SK-MEL-5 (cell line): ENCODE results near the gene MICU2. TPM values are rescaled to one million over a fixed set of nuclear protein-coding genes. Genes with fewer than 3 reads are reported as not detected.

Experiments used
- DNase-seq: peaks from one replicate; pipeline ENCODE4 v3.0.0-alpha.2; 2016; ENCODE audit warnings: low read depth, low spot score
- in situ Hi-C: cut with HindIII; loops from 2 replicates; pipeline ENCODE4 v1.10.0; 2016; ENCODE audit warnings: low sequenced_read_pairs, high pct_unique_total_duplicates, low pct_unique_long_range_greater_than_20kb
- polyA plus RNA-seq, 2 experiments: library from polyadenylated mRNA; depleted of rRNA; stranded (reverse); fragments of >200 nt; gene quantifications; 2 replicates each; pipeline ENCODE4 v1.2.3, GENCODE V29; 2015
- total RNA-seq: library from RNA; depleted of rRNA; stranded (reverse); fragments of >200 nt; shearing (Covaris generic); gene quantifications from 2 replicates; pipeline ENCODE4 v1.2.3, GENCODE V29; 2014; rRNA removed

The MICU2 gene, protein sequence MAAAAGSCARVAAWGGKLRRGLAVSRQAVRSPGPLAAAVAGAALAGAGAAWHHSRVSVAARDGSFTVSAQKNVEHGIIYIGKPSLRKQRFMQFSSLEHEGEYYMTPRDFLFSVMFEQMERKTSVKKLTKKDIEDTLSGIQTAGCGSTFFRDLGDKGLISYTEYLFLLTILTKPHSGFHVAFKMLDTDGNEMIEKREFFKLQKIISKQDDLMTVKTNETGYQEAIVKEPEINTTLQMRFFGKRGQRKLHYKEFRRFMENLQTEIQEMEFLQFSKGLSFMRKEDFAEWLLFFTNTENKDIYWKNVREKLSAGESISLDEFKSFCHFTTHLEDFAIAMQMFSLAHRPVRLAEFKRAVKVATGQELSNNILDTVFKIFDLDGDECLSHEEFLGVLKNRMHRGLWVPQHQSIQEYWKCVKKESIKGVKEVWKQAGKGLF
- total RNA-seq, result 65.3 and 66.9 TPM in 2 replicates
- polyA plus RNA-seq (2015; cell fraction: cytosol; rRNA removed), result 64.9 and 75.1 TPM in 2 replicates
- polyA plus RNA-seq (2015; cell fraction: nucleus; rRNA removed), result 33.2 and 41.1 TPM in 2 replicates

DNA sequence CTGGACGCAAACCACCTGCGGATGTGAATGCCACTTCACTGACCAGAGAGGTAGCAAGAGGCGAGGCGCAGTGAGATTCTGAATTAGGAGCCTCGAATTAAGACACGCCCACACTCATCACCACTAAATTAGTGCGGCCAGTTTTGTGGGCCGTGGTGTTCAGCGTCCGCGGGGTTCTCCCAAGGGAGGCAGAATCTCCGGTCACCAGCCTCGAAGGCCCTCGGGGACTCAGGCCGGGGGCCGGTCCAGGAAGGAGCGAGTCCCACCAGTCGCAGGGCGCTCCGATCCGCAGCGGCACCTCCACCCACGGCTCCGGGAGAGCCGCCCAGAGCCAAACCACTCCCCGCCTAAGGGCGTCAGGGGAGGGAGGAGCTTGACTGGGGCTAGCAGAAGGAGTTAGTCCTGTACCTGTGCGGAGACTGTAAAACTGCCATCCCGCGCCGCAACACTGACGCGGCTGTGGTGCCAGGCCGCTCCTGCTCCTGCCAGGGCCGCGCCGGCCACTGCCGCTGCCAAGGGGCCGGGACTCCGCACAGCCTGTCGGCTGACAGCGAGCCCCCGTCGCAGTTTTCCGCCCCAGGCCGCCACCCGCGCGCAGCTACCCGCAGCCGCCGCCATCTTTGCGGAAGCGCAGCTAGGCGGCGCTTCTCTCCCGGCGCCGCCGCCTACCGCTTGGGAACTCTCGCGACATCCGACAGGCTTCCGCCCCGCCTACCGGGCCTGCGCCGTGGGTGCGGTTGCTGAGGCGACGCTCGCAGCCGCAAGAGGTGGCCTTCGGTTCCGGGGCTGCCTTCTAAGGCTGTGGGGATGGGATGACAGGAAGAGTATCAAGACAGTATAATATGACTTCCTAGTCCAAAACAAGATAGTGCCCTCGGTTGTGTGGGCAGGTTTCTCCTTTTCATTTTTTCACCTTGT lies at the start of gene MICU2:
MICU2 (minus strand) TSS at position 640 of the 918 bp plus-strand sequence; CDS start at position 618, 22 bp downstream.
- in situ Hi-C loops, result no loop called here
- DNase-seq, result peak; percentile 94

DNA sequence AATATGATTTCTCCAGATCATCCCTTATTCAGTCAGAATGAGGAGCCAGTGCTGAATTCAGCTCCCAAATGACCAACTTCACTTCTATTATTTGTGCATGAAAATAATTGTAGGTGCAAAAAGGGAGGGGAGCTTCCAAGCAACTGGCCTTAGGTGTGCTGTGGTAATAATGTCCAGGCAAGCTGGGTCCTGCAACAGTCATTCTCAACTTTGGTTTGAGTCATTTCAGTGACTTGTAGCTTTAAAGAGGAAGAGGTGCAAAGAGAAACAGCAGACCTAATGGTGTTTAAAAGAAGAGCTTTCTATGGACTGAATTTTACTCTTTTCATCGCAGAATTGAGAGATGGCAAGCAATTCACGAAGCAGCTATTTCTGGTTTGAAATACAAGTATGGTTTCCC lies 37.7 kb upstream of the MICU2 start:
- DNase-seq, result no peak
- in situ Hi-C loops, result no loop called here

DNA sequence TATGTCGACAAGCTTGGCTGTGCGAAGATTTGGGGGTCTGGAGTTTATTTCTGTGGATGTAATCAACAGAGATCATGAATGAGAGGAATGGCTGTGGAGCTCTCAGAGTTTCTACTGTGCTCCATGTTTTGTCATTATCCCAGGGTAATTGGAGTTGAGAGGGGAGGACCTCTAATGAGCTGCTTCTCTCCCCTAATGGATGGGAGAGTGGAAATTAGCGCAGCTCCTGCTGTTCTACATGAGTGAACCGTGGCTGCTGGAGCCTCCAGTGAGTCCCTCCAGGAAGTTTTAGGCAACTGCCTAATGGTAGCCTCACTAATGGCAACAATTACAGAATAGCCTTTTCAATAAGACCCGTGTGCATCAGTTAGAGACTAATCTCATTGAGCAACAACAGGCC lies 35.6 kb upstream of the MICU2 start:
- in situ Hi-C loops, result no loop called here
- DNase-seq, result no peak

DNA sequence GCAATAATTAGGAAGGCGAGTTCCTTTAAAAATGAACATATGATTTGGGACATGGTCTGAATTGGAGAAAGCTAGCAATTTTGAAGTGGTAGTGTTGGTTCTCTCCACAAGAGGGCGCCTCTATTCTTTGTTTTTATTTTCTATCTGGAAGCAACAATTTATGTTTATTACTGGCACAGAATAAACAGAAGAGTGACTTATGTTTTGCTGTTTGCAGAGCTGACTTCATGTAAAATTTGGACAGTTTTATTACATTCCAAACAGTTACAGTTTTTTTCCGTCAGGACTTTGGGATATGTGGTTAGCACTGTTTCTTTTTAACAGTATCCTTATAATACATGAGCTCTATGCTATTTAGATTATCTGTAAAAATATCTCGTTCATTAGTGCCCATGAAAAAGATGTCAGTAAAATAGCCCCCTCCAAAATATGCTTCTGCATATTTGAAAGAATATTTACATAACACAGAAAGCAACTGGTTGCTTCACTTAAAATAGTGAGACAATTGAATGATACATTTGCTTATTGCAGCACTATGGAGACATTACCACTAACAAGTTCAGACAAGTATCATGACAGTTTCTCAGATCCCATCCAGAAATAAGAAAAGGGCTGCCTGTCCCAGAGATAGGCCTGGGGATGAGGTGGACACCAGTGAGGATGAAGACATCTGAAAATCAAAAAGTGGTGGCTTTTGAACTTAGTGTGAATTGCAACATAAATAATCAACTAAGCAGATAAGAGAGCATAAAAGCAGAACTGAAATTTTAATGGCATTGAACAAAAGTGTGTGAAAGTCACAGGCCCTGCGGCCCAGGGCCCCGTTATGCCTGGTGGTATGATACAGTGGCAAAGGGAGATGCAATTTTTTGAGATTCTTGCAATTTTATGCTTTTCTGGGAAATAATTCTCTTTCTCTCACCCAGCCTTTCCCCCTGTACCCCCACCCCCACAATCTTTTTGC lies 34.6 kb upstream of the MICU2 start:
- in situ Hi-C loops, result no loop called here
- DNase-seq, result peak; percentile 55

DNA sequence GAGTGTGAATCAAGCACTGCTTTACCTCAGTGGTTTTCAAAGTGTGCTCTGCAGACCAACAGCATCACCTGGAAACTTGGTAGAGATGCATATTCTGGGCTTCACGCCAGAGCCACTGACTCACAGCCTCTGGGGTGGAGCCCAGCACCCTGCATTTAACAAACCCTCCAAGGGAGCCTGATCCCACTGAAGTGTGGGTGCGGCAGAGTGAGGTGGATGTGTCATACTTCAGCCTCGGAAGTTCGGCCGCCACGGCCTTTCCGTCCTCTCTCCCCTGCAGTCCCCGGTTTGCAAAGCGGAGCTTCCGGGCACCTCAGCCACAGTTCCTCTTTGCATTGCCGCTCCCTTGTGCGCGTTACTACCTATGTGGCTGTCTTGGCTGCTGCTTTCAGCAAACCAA lies 33.3 kb upstream of the MICU2 start:
- in situ Hi-C loops, result no loop called here
- DNase-seq, result no peak

DNA sequence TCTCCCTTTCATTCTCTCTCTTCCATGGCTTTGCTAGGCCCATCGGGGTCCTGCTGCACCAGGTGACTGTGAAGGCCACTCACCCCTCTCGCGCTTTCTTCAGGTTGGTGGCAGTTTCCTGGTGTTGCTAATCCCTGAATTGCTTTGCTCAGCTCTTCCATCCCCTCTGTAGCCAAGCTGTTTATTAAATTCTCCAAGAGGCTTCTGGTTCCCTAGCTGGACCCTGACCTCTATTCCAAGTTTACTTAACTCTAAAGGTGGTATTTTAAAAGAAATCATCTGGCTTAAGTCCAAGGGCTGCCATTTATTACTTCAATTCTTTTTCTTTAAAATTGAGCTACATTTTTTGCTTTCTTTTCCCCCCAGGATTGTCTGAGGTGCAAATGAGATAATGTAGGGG lies 32.7 kb upstream of the MICU2 start:
- DNase-seq, result no peak
- in situ Hi-C loops, result no loop called here

DNA sequence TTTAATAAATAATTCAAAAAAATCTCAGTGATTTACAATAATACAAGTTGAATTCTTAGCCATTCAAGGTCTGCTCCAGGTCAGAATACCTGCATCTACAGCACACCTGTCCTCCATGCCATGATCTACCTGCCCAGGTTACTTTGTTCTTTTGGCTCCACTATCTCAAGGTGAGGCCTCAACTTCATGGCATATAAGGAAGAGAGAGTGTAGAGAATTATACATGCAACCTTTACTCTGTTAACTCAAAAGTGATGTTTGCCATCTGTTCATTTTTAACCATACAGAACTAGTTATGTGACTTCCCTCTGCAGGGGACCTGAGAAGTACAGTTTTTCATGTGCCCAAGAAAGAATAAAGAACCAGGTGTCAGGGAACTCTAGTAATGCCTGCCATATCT lies 28.2 kb upstream of the MICU2 start:
- in situ Hi-C loops, result no loop called here
- DNase-seq, result no peak

DNA sequence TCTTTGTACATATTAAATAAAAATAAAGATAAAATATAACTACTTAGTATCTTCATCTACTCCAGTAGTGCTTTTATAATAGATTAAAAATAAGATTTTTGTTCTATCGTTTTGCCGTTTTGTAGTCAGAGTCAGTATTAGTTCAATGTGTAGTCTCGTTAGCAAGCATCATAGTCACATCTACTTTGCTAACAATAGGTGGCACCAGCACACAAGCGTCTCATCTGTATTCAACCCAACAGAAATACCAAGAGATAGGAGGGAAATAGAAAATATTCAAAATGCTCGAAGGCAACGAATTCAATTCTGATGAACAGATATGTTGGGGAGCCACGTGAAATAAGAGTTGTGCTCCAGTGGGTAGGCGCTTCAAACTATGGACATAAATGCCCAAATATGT lies 21.4 kb upstream of the MICU2 start:
- in situ Hi-C loops, result no loop called here
- DNase-seq, result peak; percentile 67

DNA sequence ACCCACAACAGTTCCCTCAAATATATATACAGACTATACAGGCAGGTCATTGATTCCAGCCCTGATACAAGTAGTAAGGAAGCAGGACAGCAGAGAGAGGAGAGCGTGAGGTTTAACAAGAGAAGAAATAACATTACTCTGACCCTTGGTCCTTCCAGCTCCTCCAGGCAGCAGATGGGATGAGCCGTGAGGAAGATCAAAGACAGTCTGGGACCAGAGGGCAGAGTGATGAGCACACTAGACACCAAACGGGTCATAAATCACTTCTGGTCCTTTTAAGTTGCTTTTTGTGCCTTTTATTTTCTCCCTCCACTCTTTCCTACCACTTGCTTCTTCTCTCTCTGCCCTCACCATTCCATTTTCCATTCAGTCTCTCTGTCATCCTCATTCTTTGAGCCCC lies 16.9 kb upstream of the MICU2 start:
- DNase-seq, result no peak
- in situ Hi-C loops, result no loop called here

DNA sequence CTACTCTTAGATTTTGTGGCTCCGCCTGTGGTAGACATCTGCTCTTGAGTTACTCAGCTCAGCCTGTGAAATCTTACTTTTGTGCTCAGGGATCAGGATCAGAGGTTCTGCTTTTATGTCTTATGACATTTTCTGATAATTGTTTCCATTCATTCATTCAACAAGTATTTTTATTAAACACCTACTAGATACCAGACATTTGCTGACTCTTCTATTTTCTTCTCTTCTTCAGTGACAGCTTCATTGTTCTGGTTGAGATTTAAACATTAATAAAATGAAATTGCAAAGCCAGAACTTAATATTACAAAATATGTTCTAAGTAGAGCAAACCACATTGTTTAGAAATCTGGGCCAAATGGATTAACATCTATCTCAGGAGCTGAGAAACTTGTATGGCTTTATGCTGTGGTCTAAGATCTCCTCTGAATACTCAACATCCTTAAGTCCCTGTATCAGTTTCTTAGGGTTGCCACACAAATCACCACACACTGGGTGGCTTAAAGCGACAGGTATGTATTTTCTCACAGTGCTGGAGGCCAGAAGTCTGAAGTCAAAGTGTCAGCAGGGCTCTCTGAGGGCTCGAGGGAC lies 15.8 kb upstream of the MICU2 start:
- no peak for DNase-seq
- in situ Hi-C loops, result no loop called here

DNA sequence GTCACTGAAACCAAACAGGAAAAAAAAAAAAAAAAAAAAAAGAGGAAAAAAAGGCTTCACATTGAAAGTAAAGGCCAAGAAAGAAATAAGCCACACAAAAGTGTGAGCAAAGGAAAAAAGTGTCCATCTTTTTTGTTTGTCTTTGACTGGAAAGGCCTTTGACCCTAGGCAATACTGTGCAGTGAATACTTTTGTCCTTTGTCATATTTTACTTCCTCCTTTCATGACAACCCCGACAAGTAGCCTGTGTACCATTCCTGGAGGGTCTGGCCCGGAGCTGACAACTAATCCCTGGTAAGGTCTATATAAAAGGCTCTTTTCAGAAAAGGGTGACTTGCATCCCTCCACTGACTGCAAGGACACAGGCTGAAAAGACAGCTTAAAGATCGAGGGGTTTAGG lies 12.9 kb upstream of the MICU2 start:
- in situ Hi-C loops, result no loop called here
- peak; percentile 4 for DNase-seq

DNA sequence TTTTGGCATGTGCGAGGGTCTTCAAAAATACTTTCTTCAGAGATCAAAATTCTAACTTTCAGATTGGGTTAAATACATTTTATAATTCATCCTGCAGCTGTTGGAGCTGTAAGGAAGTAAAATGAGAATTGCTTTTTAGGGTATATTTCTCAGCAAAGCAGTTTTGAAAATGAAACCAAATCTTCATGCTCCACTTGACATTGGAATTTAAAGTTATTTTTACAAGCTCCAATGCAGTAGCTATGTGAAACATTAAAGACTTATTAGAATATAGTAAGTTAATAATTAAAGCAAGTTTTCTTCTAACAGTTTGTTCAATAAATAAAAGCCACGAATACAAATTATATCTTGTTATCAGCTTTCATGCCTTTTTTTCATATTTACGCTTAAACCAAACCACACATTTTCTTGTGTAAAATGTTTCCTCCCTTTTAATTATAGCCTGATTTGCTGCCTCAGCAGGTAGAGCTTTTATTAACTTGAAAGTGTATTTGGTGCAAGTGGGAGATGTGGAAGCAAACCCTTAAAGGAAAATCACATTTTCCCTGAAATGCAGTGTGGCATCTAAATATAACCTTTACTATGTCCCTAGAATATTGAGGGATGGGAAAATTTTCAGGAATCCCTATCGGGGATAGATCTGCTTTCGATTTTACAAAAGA lies 12.4 kb upstream of the MICU2 start:
- DNase-seq, result peak; percentile 2
- in situ Hi-C loops, result no loop called here

DNA sequence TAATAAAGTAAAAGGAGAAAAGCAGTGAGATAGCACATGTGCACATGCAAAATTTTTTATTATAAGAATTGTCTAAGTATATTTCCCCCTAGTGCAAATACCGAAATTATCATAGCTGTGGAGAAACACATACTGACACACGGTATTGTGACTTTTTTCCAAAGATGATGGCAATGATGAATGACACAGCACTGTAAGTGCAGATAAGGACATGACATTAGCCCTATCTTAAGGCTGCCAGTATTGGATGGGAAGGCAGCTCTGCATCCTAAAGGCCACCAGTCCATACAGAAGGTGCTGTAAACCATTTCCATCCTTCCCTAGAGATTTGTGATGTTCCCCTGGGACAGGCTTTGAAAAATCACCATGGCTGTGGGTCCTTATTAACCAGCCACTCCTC lies 11.5 kb upstream of the MICU2 start:
- in situ Hi-C loops, result no loop called here
- no peak for DNase-seq

DNA sequence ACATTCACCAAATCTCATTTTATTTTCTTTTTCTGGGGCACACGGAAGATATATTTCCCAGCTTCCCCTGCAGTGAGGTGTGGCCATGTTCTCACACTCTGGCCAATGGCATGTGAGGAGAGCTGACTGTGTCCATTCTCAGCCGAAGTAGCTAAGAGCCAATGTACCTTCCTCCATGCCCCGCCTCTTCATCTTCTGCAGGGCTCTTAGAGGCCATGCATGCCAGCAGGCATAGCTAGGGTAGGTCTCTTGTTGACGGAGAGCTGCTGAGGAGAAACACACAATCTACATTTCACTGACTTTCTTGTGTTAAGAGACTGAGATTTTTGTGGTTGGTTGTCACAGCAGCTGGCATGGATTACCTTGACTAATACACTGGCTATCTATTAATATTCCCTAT lies 9.8 kb upstream of the MICU2 start:
- peak; percentile 33 for DNase-seq
- in situ Hi-C loops, result no loop called here

DNA sequence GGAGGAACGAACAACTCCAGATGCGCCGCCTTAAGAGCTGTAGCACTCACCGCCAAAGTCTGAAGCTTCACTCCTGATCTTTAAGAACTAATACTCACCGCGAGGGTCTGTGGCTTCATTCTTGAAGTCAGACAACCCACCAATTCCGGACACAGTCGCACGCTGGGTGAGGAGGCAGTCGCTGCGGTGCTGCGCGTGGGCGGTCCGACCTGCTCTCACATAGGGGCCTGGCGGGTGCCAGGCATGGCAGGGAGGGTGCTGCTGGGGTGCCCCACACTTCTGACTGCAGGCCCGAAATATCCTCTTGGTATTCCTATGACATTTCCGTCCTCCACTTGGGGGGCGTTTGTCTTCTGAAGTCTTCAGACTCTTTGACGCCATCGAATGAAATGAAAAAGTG lies 7.4 kb upstream of the MICU2 start:
- DNase-seq, result no peak
- in situ Hi-C loops, result no loop called here

DNA sequence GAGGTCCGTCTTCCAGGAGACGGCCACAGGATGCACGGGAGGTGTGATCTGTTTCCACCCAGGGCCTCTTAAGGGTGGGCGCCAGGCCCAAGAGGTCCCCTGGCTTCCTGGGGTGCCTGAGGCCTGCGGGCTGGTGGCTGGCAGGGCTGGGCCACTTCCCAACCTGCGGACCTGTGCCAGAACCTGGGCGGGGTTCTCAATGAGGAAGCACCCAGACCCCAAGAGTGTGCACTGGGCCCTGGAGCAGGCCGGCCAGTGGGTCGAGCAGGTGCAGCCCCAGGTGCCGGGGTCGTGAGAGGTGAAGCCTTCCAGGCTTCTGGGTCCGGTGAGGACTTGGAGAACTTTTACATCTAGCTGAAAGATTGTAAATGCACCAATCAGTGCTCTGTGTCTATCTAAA lies 6.7 kb upstream of the MICU2 start:
- in situ Hi-C loops, result no loop called here
- no peak for DNase-seq

DNA sequence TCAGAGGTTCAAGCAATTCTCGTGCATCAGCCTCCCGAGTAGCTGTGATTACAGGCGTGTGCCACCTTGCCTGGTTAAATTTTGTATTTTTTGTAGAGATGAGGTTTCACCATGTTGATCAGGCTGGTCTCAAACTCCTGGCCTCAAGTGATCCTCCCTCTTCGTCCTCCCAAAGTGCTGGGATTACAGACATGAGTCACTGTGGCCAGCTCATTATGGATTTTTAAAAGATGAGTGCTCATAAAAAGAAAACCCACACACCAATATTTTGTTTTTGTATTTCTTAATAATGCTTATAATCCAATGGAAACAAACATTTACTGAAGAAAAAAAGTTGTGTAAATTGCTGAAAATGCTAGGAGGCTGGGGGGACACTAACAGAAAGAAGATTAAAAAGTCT lies 5.0 kb upstream of the MICU2 start:
- in situ Hi-C loops, result no loop called here
- no peak for DNase-seq
